Liver (tissue), 9 donors: ENCODE measurements around the gene KL. TPM values are rescaled to one million over a fixed set of nuclear protein-coding genes. Genes with fewer than 3 reads are reported as not detected.

ENCODE experiments used
- DNase-seq: peaks from one replicate; pipeline ENCODE4 v3.0.0-alpha.2; 2017; ENCODE audit warnings: low spot score
- H3K27ac ChIP-seq, 2 donors: one replicate each; pipeline ENCODE4 v1.7.0; 2013; ENCODE audit warnings: inconsistent platforms in 2 of 2, low read length in 2 of 2, control low read depth in 1 of 2, low read depth in 1 of 2, mild to moderate bottlenecking in 1 of 2
- H3K27me3 ChIP-seq, 4 donors: one replicate each; pipeline versions ENCODE4 v1.6.1 to v1.7.0; 2013; ENCODE audit warnings: low read length in 3 of 4, inconsistent platforms in 1 of 4, mild to moderate bottlenecking in 1 of 4, moderate library complexity in 1 of 4; ENCODE audit not compliant: control insufficient read depth in 4 of 4, insufficient read depth in 4 of 4
- H3K36me3 ChIP-seq, 4 donors: one replicate each; pipeline versions ENCODE4 v1.6.1 to v1.7.0; 2013; ENCODE audit warnings: low read length in 3 of 4, mild to moderate bottlenecking in 3 of 4, low read depth in 1 of 4, moderate library complexity in 1 of 4; ENCODE audit not compliant: control insufficient read depth in 4 of 4, insufficient read depth in 3 of 4
- H3K4me1 ChIP-seq, 4 donors: one replicate each; pipeline versions ENCODE4 v1.6.1 to v1.7.0; 2013; ENCODE audit warnings: low read length in 3 of 4, mild to moderate bottlenecking in 3 of 4, moderate library complexity in 1 of 4; ENCODE audit not compliant: control insufficient read depth in 4 of 4, insufficient read depth in 4 of 4
- H3K4me3 ChIP-seq, 3 donors: one replicate each; pipeline versions ENCODE4 v1.6.1 to v1.7.0; 2013; ENCODE audit warnings: low read length in 3 of 3, control low read depth in 1 of 3, low read depth in 1 of 3, mild to moderate bottlenecking in 1 of 3
- H3K9ac ChIP-seq, 2 donors: one replicate each; pipeline ENCODE4 v1.7.0; 2013; ENCODE audit warnings: low read length in 2 of 2, mild to moderate bottlenecking in 2 of 2, moderate library complexity in 2 of 2, control low read depth in 1 of 2, low read depth in 1 of 2
- H3K9me3 ChIP-seq, 4 donors: one replicate each; pipeline versions ENCODE4 v1.6.1 to v1.7.0; 2013; ENCODE audit warnings: low read length in 3 of 4; ENCODE audit not compliant: control insufficient read depth in 4 of 4
- EGR1 ChIP-seq, 2 donors: IDR thresholded peaks; 2 replicates each; pipeline ENCODE4 v1.6.1; 2016 to 2018; ENCODE audit warnings: antibody characterized with exemption in 2 of 2, low read depth in 2 of 2
- FOXA2 ChIP-seq: IDR thresholded peaks from 2 replicates; pipeline ENCODE4 v1.6.1; 2016; ENCODE audit warnings: antibody characterized with exemption
- GABPA ChIP-seq, 2 donors: IDR thresholded peaks in 1 of 2; conservative IDR thresholded peaks in 1 of 2; 2 replicates each; pipeline ENCODE4 v1.6.1; 2016; ENCODE audit warnings: antibody characterized with exemption in 2 of 2, mild to moderate bottlenecking in 1 of 2, moderate library complexity in 1 of 2
- HNF4A ChIP-seq, 2 donors: conservative IDR thresholded peaks; 2 replicates each; pipeline ENCODE4 v1.6.1; 2016; ENCODE audit warnings: antibody characterized with exemption in 2 of 2, mild to moderate bottlenecking in 2 of 2
- HNF4G ChIP-seq: IDR thresholded peaks from 2 replicates; pipeline ENCODE4 v1.6.1; 2016; ENCODE audit warnings: antibody characterized with exemption
- NR2F2 ChIP-seq: IDR thresholded peaks from 2 replicates; pipeline ENCODE4 v1.6.1; 2016; ENCODE audit warnings: antibody characterized with exemption
- RAD21 ChIP-seq, 2 donors: IDR thresholded peaks; 2 replicates each; pipeline ENCODE4 v1.6.1; 2016; ENCODE audit warnings: antibody characterized with exemption in 2 of 2, mild to moderate bottlenecking in 2 of 2
- RXRA ChIP-seq, 2 donors: IDR thresholded peaks; 2 replicates each; pipeline ENCODE4 v1.6.1; 2017 to 2018; ENCODE audit warnings: antibody characterized with exemption in 2 of 2, mild to moderate bottlenecking in 1 of 2
- SP1 ChIP-seq: IDR thresholded peaks from 2 replicates; pipeline ENCODE4 v1.6.1; 2018; ENCODE audit warnings: antibody characterized with exemption, mild to moderate bottlenecking
- TAF1 ChIP-seq: conservative IDR thresholded peaks from 2 replicates; pipeline ENCODE4 v1.6.1; 2016; ENCODE audit warnings: antibody characterized with exemption, mild to moderate bottlenecking
- YY1 ChIP-seq: IDR thresholded peaks from 2 replicates; pipeline ENCODE4 v1.6.1; 2016; ENCODE audit warnings: antibody characterized with exemption, mild to moderate bottlenecking
- WGBS: extraction: QIAGEN DNeasy Blood & Tissue Kit; methylation state at CpG from one replicate; pipeline ENCODE4 v1.1.7; 2013; 5-methylcytosine and 5-hydroxymethylcytosine counted together
- polyA plus RNA-seq, 2 donors: library from polyadenylated mRNA; stranded (reverse) in 1 of 2; unstranded in 1 of 2; fragments of 200-250 nt in 1 of 2; fragments of >200 nt in 1 of 2; fragmentation: Nextera tagmentation in 1 of 2; extraction: Ambion mirVana in 1 of 2; gene quantifications; one replicate each; pipeline versions ENCODE4 v1.2.1 to v1.2.3, GENCODE V29; 2013 to 2015
- total RNA-seq, 2 donors: library from RNA; depleted of rRNA; stranded (reverse); fragments of >200 nt; gene quantifications; one replicate each; pipeline ENCODE4 v1.2.3, GENCODE V29; 2014
- TF ChIP-seq, protein P1 (sequence below): fragments of 150-350 bp; IDR thresholded peaks from 2 replicates; pipeline ENCODE4 v1.5.1; 2017; ENCODE audit warnings: improper control_type of control experiment, low read depth, low read length; ENCODE audit not compliant: missing input control
- TF ChIP-seq, protein P2 (sequence below): IDR thresholded peaks from 2 replicates; pipeline ENCODE4 v1.6.1; 2016; ENCODE audit warnings: antibody characterized with exemption
- TF ChIP-seq, protein P3 (sequence below): IDR thresholded peaks from 2 replicates; pipeline ENCODE4 v1.6.1; 2016; ENCODE audit warnings: antibody characterized with exemption
- TF ChIP-seq, protein P4 (sequence below): IDR thresholded peaks from 2 replicates; pipeline ENCODE4 v1.6.1; 2016; ENCODE audit warnings: antibody characterized with exemption
- donor health status: healthy.
- donor health status: healthy.
- donor health status: healthy.
- donor health status: healthy.
- donor health status: healthy.

KL gene
- total and polyA plus RNA-seq, 4 donors, result 0.13 to 0.92 (median 0.28) TPM

DNA sequence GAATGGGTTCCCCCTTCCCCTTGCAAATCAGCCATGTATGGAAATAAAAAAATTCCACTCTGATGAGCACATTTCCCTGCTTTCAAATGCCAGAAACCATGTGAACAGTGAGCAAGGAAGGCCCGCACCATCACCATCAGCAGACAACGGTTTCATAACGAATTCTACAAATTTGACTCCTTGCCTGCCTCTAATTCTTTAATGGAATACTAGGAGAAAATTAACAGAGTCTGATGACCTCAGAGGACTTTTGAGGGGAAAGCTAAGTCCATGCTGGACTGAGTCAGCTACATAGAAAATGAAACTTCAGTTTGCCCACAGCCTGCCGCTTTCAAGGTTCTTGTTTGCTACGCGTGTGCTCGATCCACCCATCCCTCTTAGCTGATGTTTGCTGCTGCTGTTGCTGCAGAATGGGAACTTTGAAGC is 46.7 kb upstream of the KL start (continued):
- TF ChIP-seq, protein P1, sequence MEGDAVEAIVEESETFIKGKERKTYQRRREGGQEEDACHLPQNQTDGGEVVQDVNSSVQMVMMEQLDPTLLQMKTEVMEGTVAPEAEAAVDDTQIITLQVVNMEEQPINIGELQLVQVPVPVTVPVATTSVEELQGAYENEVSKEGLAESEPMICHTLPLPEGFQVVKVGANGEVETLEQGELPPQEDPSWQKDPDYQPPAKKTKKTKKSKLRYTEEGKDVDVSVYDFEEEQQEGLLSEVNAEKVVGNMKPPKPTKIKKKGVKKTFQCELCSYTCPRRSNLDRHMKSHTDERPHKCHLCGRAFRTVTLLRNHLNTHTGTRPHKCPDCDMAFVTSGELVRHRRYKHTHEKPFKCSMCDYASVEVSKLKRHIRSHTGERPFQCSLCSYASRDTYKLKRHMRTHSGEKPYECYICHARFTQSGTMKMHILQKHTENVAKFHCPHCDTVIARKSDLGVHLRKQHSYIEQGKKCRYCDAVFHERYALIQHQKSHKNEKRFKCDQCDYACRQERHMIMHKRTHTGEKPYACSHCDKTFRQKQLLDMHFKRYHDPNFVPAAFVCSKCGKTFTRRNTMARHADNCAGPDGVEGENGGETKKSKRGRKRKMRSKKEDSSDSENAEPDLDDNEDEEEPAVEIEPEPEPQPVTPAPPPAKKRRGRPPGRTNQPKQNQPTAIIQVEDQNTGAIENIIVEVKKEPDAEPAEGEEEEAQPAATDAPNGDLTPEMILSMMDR, result no peak
- TF ChIP-seq YY1, result peak; percentile 22
- TF ChIP-seq RXRA (IDR thresholded peaks at IDR 0.05), result peak in 1 of 2 donors; percentile 24
- no peak for TF ChIP-seq NR2F2
- no peak for TF ChIP-seq EGR1 (IDR thresholded peaks at IDR 0.05; ENCODE audit: low read depth in 2 of 2)

DNA sequence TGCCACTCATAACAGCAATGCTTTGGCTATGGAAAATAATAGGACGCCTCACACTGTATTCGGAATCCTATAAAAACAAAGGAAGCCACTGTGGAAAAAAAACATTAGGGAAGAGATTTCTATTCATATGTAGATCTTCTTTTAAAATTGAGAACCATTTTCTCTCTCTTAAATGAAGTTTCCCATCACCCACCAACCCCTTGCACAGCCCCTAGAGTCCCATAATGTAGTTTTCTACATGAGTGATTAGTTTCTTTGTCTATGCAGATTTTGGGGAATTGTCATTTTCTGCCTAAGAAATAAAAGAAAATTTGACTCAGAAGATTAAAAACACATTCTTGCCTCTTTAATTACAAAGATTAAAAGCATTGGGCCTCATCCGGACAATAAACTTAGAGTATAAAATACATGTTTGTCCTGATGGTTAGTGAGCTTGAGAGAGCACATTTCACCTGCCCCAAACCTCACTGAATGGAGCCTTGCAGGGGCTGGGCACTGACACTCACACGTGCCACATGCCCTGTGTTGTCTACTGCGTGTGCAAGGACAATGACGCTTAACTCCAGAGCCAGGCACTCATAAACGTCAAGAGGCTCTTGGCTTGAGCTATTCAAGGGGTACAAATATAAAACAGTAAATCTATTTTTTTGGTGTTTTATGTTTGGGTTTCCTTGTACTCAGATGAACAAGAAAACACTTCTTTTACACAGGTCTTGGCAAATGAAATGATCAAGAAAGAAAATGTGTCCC is 40.0 kb upstream of the KL start:
- WGBS, result 91% methylated on average over 7 of the region's 7 CpGs
- no peak for DNase-seq
- no peaks in the 10 kb centered on the region for H3K36me3 ChIP-seq
- no peak overlapping the region for H3K4me3 ChIP-seq
- H3K27me3 ChIP-seq, result no peaks in the 10 kb centered on the region
- H3K4me1 ChIP-seq, result no peaks in the 10 kb centered on the region
- TF ChIP-seq, protein P2, sequence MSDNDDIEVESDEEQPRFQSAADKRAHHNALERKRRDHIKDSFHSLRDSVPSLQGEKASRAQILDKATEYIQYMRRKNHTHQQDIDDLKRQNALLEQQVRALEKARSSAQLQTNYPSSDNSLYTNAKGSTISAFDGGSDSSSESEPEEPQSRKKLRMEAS, result no peak
- TF ChIP-seq FOXA2, result no peak
- TF ChIP-seq HNF4A (conservative IDR thresholded peaks at IDR 0.05), result no peak
- TF ChIP-seq RAD21 (IDR thresholded peaks at IDR 0.05), result no peak
- TF ChIP-seq SP1, result no peak
- TF ChIP-seq, protein P1, result no peak
- no peak for TF ChIP-seq NR2F2
- TF ChIP-seq, protein P3, sequence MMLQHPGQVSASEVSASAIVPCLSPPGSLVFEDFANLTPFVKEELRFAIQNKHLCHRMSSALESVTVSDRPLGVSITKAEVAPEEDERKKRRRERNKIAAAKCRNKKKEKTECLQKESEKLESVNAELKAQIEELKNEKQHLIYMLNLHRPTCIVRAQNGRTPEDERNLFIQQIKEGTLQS, result no peak
- no peak for TF ChIP-seq HNF4G
- TF ChIP-seq, protein P4, sequence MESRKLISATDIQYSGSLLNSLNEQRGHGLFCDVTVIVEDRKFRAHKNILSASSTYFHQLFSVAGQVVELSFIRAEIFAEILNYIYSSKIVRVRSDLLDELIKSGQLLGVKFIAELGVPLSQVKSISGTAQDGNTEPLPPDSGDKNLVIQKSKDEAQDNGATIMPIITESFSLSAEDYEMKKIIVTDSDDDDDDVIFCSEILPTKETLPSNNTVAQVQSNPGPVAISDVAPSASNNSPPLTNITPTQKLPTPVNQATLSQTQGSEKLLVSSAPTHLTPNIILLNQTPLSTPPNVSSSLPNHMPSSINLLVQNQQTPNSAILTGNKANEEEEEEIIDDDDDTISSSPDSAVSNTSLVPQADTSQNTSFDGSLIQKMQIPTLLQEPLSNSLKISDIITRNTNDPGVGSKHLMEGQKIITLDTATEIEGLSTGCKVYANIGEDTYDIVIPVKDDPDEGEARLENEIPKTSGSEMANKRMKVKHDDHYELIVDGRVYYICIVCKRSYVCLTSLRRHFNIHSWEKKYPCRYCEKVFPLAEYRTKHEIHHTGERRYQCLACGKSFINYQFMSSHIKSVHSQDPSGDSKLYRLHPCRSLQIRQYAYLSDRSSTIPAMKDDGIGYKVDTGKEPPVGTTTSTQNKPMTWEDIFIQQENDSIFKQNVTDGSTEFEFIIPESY, result no peak
- TF ChIP-seq TAF1, result no peak
- no peak for TF ChIP-seq RXRA (IDR thresholded peaks at IDR 0.05)
- no peak for TF ChIP-seq EGR1 (IDR thresholded peaks at IDR 0.05; ENCODE audit: low read depth in 2 of 2)
- no peak for TF ChIP-seq YY1
- TF ChIP-seq GABPA (IDR thresholded peaks at IDR 0.05 in 1 of 2, conservative IDR thresholded peaks at IDR 0.05 in 1 of 2), result no peak
- no peaks in the 10 kb centered on the region for H3K9me3 ChIP-seq
- H3K27ac ChIP-seq, result no peak overlapping the region
- no peak overlapping the region for H3K9ac ChIP-seq
